Sigmoid colon (tissue), 3 donors: ENCODE data around the gene SESTD1.

ENCODE experiments used
- CTCF ChIP-seq, 4 experiments: fragments of 450-650 bp in 3 of 4; fragments of 200-600 bp in 1 of 4; IDR thresholded peaks; one replicate each; pipeline ENCODE4 v1.5.1; 2016 to 2019; ENCODE audit warnings: antibody characterized with exemption in 4 of 4, mild to moderate bottlenecking in 3 of 4, moderate library complexity in 2 of 4
- POLR2A ChIP-seq, 2 donors: fragments of 450-650 bp; IDR thresholded peaks; one replicate each; pipeline ENCODE4 v1.6.1; 2016; ENCODE audit warnings: antibody characterized with exemption in 2 of 2, mild to moderate bottlenecking in 2 of 2, moderate library complexity in 2 of 2

DNA sequence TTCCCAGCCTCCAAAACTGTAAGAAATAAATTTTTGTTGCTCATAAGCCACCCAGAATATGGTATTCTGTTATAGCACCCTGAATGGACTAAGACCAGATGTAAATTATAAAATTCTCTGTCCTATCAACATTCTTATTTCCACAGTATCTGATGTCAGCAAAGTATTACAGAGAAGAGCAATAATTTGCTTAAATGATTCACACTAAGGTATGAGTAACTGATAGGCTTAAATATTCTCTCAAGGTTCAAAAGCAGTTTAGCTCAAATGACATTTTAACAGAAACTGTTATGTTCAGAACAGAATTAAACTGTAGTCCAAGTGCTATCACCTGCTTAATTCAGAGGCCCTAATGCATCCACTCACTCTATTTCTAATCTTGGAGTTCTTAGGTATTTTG is 12.8 kb downstream of the SESTD1 start:
- TF ChIP-seq POLR2A (IDR thresholded peaks at IDR 0.05): no peak
- TF ChIP-seq CTCF (IDR thresholded peaks at IDR 0.05): no peak
